ENCODE results near the gene EXOC4. TPM values are rescaled to one million over a fixed set of nuclear protein-coding genes. Genes with fewer than 3 reads are reported as not detected.

Gene EXOC4
- total and polyA plus RNA-seq, 9 donors, result 26.8 to 80.5 (median 70.7) TPM

- TF ChIP-seq POLR2A (IDR thresholded peaks at IDR 0.05), result no peak
- no peak for TF ChIP-seq EP300 (IDR thresholded peaks at IDR 0.05)
- no peak for TF ChIP-seq CTCF (IDR thresholded peaks at IDR 0.05)
- no peak for DNase-seq
- H3K27ac ChIP-seq, result no peak overlapping the region
- no peaks in the 10 kb centered on the region for H3K27me3 ChIP-seq
- no peak overlapping the region for H3K4me3 ChIP-seq
- WGBS, 3 donors, result 60 to 71% (median 62%) methylated on average over 4 of the region's 4 CpGs
- intact Hi-C loops (cut with DNase I), result no loop called here
- H3K9me3 ChIP-seq, result no peaks in the 10 kb centered on the region
- H3K4me1 ChIP-seq (ENCODE audit: insufficient read depth), result no peaks in the 10 kb centered on the region
- no peaks in the 10 kb centered on the region for H3K36me3 ChIP-seq
Measured at GRCh38 chr7:133977409-133978274, 724.8 kb downstream of the EXOC4 start.

DNA sequence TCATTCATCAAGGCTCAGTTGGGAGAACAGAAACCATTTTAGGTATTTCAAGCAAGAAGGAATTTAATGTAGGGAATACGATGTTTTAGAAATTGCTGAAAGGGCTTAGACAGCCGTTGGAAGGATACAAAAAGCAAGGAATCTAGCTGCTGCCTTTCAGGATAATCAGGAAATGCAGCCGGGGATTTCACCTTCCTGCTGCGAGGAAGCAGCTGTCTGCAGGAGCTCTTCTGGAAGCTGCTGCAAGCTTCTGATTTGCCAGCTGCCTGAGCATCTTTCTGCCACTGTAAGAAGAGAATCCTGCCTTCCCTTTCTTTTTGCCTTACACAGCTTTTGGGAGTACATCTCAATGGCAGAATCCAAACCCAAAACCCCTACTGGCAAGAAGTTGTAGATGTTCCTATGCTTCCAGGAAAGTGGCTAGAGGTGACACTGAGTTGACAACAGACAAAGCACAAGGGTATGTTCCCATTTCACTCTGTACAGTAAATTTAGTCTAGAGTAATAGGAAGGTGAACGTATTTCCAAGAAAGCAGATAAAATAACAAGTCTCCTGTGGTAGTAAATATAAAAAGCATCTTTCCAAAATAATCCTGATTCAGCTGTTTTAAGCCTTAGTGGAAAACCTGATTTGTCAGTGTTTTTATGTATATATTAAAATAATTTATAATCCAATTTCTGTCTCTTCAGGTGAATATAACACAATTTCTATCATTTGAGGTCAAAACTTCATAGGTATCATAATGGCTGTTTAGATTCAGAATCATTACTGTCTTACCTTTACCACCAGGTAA is 725.8 kb downstream of the EXOC4 start:
- H3K4me1 ChIP-seq (ENCODE audit: insufficient read depth), result no peaks in the 10 kb centered on the region
- intact Hi-C loops (cut with DNase I), result no loop called here
- no peaks in the 10 kb centered on the region for H3K9me3 ChIP-seq
- no peak for DNase-seq
- H3K27me3 ChIP-seq, result no peaks in the 10 kb centered on the region
- H3K27ac ChIP-seq, result no peak overlapping the region
- no peak for TF ChIP-seq EP300 (IDR thresholded peaks at IDR 0.05)
- no peak for TF ChIP-seq CTCF (IDR thresholded peaks at IDR 0.05)
- no peak for TF ChIP-seq POLR2A (IDR thresholded peaks at IDR 0.05)
- no peak overlapping the region for H3K4me3 ChIP-seq
- WGBS, 3 donors, result 60 to 71% (median 68%) methylated on average over 5 of the region's 5 CpGs
- H3K36me3 ChIP-seq, result no peaks in the 10 kb centered on the region

GRCh38 chr7:133980804-133981203 is 727.9 kb downstream of the EXOC4 start:
- H3K36me3 ChIP-seq, result no peaks in the 10 kb centered on the region
- no peak overlapping the region for H3K27ac ChIP-seq
- 93 to 98% (median 96%) methylated on average over 1 of the region's 1 CpG for WGBS, 3 donors
- no peaks in the 10 kb centered on the region for H3K9me3 ChIP-seq
- H3K4me1 ChIP-seq (ENCODE audit: insufficient read depth), result no peaks in the 10 kb centered on the region
- TF ChIP-seq CTCF (IDR thresholded peaks at IDR 0.05), result no peak
- TF ChIP-seq POLR2A (IDR thresholded peaks at IDR 0.05), result no peak
- no peak for TF ChIP-seq EP300 (IDR thresholded peaks at IDR 0.05)
- H3K27me3 ChIP-seq, result no peaks in the 10 kb centered on the region
- no peak overlapping the region for H3K4me3 ChIP-seq
- intact Hi-C loops (cut with DNase I), result no loop called here
- no peak for DNase-seq

DNA sequence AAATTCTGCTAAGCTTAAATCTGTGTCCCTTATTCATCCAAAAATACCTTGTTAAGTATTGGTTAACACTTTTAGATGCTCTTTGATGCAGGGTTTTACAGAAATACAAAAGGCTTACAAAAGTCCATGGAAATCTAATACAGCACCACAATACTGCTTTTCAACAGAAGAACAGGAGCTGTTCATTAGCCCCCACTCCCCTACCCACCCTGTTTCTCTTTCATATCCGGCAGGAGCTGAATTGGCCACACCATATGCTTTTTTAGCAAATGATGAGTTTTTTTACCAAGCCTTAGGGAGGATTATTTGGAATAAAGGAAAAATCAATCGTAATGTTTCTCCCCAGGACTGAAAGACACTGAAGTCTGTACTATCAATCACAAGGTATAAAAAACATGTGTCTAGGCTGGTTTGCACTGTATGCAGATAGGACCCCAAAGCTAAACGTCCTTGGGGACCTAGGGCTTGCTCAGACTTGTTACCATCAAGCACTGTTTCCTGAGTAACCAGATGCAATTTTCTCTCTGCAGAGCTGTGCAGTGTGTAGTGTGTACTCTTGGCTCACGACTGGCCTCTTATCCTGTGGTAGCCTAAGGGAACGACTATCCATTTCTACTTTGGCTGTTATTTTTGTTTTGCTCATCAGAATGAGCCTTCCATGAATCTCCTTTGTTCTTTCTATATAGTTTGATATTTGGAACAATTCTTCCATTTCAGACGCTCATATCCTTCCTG is 731.0 kb downstream of the EXOC4 start:
- Histone ChIP-seq H3K9me3 (no peaks in the 10 kb centered on the region), H3K4me3 (no peak overlapping the region), H3K27ac (no peak overlapping the region), H3K4me1 (ENCODE audit: insufficient read depth) (no peaks in the 10 kb centered on the region), H3K36me3 (no peaks in the 10 kb centered on the region), H3K27me3 (no peaks in the 10 kb centered on the region)
- no peak for TF ChIP-seq EP300 (IDR thresholded peaks at IDR 0.05)
- intact Hi-C loops (cut with DNase I), result no loop called here
- DNase-seq, result no peak
- WGBS, 3 donors, result 66 to 77% (median 68%) methylated on average over 6 of the region's 6 CpGs

Measured in ovary (tissue), 9 donors.